ENCODE measurements around the gene GOLGA6L1.
"Not testable (repeated sequence)": the region's sequence is repeated elsewhere in the genome, so short reads cannot be mapped to it uniquely, and the experiment has no call there.

GOLGA6L1 gene, protein sequence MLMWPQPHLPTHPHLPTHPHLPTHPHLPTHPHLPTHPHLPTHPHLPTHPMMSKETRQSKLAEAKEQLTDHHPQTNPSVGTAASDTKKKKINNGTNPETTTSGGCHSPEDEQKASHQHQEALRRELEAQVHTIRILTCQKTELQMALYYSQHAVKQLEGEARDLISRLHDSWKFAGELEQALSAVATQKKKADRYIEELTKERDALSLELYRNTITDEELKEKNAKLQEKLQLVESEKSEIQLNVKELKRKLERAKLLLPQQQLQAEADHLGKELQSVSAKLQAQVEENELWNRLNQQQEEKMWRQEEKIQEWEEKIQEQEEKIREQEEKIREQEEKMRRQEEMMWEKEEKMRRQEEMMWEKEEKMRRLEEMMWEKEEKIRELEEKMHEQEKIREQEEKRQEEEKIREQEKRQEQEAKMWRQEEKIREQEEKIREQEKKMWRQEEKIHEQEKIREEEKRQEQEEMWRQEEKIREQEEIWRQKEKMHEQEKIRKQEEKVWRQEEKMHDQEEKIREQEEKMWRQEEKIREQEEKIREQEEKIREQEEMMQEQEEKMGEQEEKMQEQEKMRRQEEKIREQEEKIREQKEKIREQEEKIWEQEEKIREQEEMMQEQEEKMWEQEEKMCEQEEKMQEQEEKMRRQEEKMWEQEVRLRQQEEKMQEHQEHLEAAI

DNA sequence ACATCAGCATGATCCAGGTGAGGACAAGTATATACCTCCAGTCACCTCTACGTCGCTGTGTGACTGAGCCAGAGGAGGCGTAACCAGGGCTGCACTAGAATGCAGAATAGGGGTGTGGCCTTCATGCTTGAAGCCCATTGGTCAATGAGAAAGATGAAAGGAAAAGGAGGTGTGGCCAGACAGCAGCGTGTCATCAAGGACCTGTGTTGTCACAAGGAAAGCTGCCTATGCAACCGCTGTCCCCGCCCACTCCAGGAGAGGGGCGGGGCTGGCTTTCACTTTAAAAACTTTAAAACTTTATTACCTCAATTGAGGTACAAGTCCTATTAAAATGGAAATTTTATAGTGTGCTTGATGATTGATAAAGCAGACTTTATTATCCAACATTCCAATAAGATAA lies at the start of gene GOLGA6L1:
GOLGA6L1 (minus strand) TSS at position 101 of the 400 bp plus-strand sequence; CDS start at position 10, 91 bp downstream.
- not testable (repeated sequence) for H3K27ac ChIP-seq, H3K4me3 ChIP-seq

DNA sequence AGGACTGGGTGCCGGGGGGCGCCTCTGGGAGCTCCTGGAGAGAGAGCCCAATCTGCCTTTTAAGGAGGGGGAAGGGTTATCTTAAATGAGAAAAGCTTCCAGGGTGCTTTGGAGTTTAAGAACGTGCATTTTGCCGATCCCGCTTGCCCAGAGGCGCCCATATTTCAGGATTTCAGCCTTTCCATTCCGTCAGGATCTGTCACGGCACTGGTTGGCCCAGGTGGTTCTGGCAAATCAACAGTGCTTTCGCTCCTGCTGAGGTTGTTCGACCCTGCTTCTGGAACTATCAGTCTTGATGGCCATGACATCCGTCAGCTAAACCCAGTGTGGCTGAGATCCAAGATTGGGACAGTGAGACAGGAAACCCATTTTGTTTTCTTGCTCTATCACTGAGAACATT lies 44.6 kb upstream of the GOLGA6L1 start:
- H3K27ac ChIP-seq: not testable (repeated sequence)

DNA sequence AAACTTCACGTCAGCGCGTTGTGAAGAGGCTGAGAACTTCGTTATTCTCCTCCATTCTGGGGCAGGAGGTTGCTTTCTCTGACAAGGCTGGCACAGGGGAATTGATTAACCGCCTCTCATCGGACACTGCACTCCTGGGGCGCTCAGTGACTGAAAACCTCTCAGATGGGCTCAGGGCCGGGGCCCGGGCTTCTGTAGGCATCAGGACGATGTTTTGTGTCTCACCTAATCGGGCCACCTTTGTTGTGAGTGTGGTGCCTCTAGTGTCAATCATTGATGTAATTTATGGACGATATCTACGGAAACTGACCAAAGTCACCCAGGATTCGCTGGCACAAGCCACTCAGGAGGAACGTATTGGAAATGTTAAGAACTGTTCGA lies 43.9 kb upstream of the GOLGA6L1 start:
- not testable (repeated sequence) for H3K27ac ChIP-seq, H3K4me3 ChIP-seq

More for the DNA sequence above, 44.6 kb upstream of the GOLGA6L1 start:
- not testable (repeated sequence) for H3K4me3 ChIP-seq

DNA sequence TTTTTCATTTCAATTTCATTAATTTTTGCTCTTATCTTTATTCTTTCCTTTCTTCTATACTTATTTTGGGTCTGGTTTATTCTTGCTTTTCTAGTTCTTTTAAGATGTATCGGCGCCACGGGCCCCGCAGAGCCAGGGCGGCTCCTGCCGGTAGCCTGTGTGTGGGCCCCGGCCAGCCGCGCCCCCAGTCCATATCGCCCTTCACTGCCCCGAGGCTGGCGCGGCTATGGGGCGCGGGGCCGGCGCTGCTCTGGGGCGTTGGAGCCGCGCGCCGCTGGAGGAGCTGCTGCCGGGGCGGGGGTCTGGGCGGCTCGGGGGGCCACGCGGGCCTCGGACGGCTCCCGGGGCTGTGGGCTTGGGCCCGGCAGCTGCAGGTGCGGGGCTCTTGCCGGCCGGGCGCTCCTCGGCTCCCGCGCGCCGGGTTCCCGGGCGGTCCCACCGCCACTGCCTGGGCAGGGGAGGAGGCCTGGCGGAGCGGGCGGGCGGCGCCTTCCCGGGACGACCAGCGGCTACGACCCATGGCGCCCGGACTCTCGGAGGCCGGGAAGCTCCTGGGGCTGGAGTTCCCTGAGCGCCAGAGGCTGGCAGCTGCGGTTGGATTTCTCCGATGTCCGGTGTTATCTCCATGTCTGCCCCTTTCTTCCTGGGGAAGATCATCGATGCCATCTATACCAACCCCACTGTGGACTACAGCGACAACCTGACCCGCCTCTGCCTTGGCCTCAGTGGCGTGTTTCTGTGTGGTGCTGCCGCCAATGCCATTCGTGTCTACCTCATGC lies 43.3 kb upstream of the GOLGA6L1 start:
- not testable (repeated sequence) for H3K4me3 ChIP-seq, H3K27ac ChIP-seq

DNA sequence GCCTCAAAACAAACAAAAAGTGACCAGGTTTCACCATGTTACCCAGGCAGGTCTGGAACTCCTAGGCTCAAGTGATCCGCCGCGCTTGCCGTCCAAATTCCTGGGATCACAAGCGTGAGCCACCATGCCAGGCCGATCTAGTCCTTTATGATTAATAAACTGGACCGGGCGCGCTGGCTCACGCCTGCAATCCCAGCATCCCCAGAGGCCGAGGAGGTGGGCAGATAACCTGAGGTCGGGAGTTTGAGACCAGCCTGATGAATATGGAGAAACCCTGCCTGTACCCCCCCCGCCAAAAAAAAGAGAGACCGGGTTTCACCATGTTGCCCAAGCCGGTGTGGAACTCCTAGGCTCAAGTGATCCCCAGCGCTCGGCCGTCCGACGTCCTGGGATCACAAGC lies 40.1 kb upstream of the GOLGA6L1 start:
- H3K27ac ChIP-seq, H3K4me3 ChIP-seq: not testable (repeated sequence)

DNA sequence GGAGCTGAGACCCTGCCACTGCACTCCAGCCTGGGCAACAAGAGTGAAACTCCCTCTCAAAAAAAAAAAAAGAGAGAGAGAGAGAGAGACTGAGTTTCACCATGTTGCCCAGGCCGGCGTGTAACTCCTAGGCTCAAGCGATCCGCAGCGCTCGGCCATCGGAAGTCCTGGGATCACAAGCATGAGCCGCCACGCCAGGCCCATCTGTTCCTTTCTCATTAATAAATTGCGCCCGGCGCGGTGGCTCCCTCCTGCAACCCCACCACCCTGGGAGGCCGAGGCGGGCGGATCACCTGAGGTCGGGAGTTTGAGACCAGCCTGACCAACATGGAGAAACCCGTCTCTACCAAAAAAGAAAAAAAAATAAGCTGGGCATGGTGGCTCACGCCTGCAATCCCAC lies 39.0 kb upstream of the GOLGA6L1 start:
- H3K27ac ChIP-seq, H3K4me3 ChIP-seq: not testable (repeated sequence)

DNA sequence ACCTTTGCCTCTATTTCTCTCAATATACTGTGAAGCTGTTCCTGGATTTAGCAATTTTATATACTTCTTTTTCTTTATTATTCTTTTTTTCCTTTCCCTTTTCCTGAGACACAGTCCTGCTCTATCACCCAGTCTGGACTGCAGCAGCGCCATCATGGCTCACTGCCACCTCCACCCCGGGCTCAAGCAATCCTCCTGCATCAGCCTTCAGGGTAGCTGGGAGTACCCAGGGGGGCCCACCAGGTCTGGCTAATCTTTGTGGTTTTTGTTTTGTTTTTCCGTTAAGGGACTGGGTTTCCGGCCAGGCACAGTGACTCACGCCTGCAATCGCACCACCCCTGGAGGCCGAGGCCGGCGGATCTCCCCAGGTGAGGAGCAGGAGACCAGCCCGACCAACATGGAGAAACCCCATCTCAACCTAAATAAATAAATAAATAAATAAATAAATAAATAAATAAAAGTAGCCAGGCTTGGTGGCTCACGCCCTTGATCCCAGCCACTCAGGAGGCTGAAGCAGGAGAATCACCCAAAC lies 38.1 kb upstream of the GOLGA6L1 start:
- not testable (repeated sequence) for H3K4me3 ChIP-seq, H3K27ac ChIP-seq

DNA sequence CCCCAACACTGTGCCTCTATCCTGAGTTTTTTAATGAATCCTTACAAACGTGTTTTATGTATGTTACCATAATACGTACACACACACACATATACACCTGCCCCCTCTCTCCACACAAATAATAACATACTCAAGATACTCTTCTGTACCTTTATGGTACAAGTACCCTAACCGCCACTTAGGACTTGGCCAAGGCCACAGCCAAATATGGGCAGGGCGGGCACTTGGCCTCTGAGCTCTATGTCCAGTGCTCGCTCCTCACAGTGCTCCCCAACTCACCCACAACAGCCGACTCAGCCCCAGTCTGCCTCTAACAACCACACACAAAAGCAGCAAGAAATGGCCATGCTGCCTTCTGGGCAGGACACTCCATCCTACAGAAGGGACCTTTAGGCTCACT lies 3.8 kb downstream of the GOLGA6L1 start:
- H3K27ac ChIP-seq, H3K4me3 ChIP-seq: not testable (repeated sequence)

DNA sequence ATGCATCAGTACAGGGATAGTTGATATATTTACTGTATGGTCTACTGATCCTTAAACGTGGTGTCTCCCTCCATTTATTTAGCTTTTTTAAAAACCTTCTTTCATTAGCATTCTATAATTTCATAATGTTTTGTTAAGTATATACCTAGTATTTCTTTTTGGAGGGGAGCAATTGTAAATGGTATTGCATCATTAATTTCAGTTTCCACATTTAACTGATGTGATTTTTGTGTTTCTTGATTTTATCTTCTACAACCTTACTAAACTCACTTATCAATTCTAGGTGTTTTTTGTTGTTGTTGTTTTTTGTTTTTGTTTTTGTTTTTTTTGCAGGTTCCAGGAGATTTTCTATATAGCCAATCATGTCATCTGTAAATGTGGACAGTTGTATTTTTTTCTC lies 18.4 kb downstream of the GOLGA6L1 start:
- Histone ChIP-seq H3K4me3 (no peak overlapping the region), H3K27ac (no peak overlapping the region)

DNA sequence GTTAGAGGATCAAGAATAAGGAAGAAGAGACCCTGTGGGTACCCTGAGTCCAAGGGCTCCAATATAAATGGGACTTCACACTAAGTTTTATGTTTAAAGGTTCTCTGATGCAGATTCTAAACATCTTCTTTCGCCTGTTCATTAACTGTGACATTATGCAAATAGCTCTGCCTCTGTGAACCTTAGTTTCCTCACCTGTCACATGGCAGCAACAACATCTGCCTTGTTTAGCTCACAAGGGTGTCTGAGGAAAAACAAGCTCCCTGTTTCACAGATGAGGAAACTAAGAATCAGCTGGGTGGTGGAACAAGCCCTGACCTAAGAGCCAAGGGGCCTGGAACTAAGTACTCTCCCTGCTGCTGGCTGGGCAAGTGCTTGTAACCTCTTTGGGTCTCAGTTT lies 40.8 kb downstream of the GOLGA6L1 start:
- no peak overlapping the region for H3K4me3 ChIP-seq
- H3K27ac ChIP-seq: no peak overlapping the region

DNA sequence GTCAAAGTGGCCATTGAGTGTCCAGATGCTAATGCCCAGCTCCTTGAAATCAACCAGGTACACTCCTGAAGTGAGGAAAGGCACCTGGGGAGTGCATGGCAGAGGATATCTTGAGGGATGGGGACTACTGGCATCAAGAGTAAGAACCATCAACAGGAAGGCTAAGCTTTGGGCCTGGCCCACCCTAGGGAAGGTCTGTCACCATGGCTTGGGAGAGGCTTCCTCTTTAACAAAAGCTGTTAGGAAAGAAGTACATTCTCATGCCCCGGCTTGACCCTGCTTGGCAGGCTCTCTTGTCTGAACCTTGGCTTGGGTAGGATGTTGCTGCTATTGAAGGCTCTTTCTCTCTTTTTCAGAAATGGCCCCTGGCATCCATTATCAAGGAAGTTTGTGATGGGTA lies 53.5 kb downstream of the GOLGA6L1 start:
- H3K4me3 ChIP-seq: no peak overlapping the region
- H3K27ac ChIP-seq: no peak overlapping the region

DNA sequence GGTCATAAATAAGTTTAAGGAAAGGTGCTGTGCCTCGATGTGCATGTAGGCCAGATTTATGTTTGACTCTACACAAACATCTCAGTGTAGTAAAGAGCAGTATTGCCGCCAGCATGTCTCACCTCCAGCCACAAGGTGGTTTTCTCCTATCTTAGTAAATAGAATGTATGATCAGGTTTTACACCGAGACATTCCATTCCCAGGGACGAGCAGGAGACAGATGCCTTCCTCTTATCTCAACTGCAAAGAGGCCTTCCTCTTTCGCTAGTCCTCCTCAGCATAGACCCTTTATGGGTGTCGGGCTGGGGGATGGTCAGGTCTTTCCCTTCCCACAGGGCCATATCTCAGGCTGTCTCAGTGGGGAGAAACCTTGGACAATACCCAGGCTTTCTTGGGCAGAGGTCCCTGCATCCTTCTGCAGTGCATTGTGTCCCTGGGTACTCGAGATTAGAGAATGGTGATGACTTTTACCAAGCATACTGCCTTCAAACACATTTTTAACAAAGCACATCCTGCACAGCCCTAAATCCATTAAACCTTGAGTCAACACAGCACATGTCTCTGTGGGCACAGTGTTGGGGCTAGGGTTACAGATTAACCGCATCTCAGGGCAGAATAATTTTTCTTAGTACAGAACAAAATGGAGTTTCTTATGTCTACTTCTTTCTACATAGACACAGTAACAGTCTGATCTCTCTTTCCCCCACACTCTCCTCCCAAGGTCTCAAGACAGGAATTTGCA lies 54.5 kb downstream of the GOLGA6L1 start:
- H3K27ac ChIP-seq, H3K4me3 ChIP-seq: not testable (repeated sequence)

DNA sequence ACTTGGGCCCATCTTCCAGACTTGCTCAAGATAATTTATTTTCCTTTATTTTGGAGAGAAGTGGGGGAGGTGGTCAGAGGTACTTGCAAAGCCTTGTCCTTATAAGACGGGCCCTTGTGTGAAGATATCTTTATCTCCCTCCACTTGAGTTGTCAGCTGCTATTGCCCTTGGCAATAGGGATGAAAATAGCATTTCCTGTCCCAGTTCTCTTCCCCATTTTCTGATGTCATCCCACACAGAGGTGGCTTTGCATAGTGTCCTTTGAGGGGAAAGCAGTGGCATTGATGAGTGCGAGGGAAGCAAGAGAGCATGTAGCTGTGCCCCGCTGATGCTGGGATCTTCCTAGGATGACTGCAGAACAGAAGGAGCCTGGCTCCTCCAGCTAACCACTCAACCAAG lies 55.4 kb downstream of the GOLGA6L1 start:
- Histone ChIP-seq H3K27ac (no peak overlapping the region), H3K4me3 (no peak overlapping the region)

DNA sequence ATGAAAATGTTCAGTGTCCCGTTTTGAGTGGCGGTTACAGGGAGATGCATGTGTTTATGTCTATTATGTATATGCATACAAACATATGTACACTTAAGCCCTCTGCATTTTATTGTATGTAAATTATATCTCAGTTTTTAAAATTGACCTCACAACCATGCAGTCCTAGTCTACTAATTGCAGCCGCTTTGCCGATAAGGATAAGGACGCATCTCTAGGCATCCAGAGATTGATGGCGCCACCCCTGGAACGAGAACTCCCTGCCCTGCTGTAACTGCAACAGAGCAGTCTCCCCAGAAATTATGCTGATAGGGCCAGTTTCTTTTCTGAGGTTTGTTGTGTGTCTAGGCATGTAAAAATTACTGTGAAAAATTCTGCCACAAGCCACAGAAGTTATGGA lies 56.9 kb downstream of the GOLGA6L1 start:
- H3K27ac ChIP-seq: no peak overlapping the region
- no peak overlapping the region for H3K4me3 ChIP-seq
